SK-N-SH (cell line): Measurements from ENCODE around the gene UBE2S. TPM values are rescaled to one million over a fixed set of nuclear protein-coding genes. Genes with fewer than 3 reads are reported as not detected.
A peak's percentile ranks its signal among the peaks of the same experiment; 100 is the strongest.

Source experiments
- CTCF ChIA-PET: fragments of 300-600, 350-600 bp; formaldehyde crosslinking; extraction: SDS; loops from one replicate; lab custom pipeline; 2021; lab: Yijun Ruan, JAX
- POLR2A ChIA-PET: fragments of 350-600 bp; sonication (Branson Sonifier 250); formaldehyde crosslinking; extraction: SDS; loops from one replicate; lab custom pipeline; 2020; ENCODE audit warnings: antibody characterized with exemption, inconsistent platforms; lab: Yijun Ruan, JAX
- DNase-seq: peaks from one replicate; pipeline ENCODE4 v3.0.0; 2012
- H2AFZ ChIP-seq: fragments of 200-600 bp; sonication (generic); 2 replicates; pipeline ENCODE4 v1.8.1; 2016; ENCODE audit warnings: antibody characterized with exemption, mild to moderate bottlenecking, low read depth
- H3F3A ChIP-seq: fragments of 200-600 bp; sonication (generic); replicated peaks from 2 replicates; pipeline ENCODE3; 2016; ENCODE audit warnings: antibody characterized with exemption, mild to moderate bottlenecking; ENCODE audit not compliant: insufficient read depth
- H3K27ac ChIP-seq, 2 experiments: fragments of 200-500 bp in 1 of 2; fragments of 200-600 bp in 1 of 2; sonication (Bioruptor generic) in 1 of 2; sonication (generic), shearing (Covaris generic) in 1 of 2; 2 replicates each; pipeline versions ENCODE4 v1.5.1 to v1.6.1; 2014 to 2016; ENCODE audit warnings: low read depth in 2 of 2, inconsistent platforms in 1 of 2, low read length in 1 of 2, mild to moderate bottlenecking in 1 of 2, mixed read lengths in 1 of 2
- H3K27me3 ChIP-seq: fragments of 200-600 bp; sonication (generic), shearing (Covaris generic); 2 replicates; pipeline ENCODE4 v1.6.1; 2016; ENCODE audit warnings: mixed run types; ENCODE audit not compliant: insufficient read depth
- H3K36me3 ChIP-seq, 2 experiments: fragments of 200-500 bp in 1 of 2; fragments of 200-600 bp in 1 of 2; sonication (Bioruptor generic) in 1 of 2; sonication (generic) in 1 of 2; replicated peaks in 1 of 2; 2 replicates each; pipeline versions ENCODE3 to v1.5.1; 2014 to 2016; ENCODE audit warnings: low read length in 1 of 2, mild to moderate bottlenecking in 1 of 2; ENCODE audit not compliant: insufficient read depth in 2 of 2, control insufficient read depth in 1 of 2
- H3K4me1 ChIP-seq, 2 experiments: fragments of 200-500 bp in 1 of 2; fragments of 200-600 bp in 1 of 2; sonication (Bioruptor generic) in 1 of 2; sonication (generic), shearing (Covaris generic) in 1 of 2; 2 replicates each; pipeline versions ENCODE4 v1.5.1 to v1.6.1; 2014 to 2016; ENCODE audit warnings: low read depth in 1 of 2, low read length in 1 of 2, mixed run types in 1 of 2; ENCODE audit not compliant: insufficient read depth in 2 of 2, control insufficient read depth in 1 of 2
- H3K4me2 ChIP-seq: fragments of 200-600 bp; sonication (generic), shearing (Covaris generic); 2 replicates; pipeline ENCODE4 v1.6.1; 2017; ENCODE audit warnings: mixed run types
- H3K4me3 ChIP-seq, 2 experiments: fragments of 200-500 bp in 1 of 2; fragments of 200-600 bp in 1 of 2; sonication (Bioruptor generic) in 1 of 2; sonication (generic), shearing (Covaris generic) in 1 of 2; 2 replicates each; pipeline versions ENCODE4 v1.5.1 to v1.8.1; 2014 to 2016; ENCODE audit warnings: low read depth in 2 of 2, inconsistent platforms in 1 of 2, low read length in 1 of 2, mild to moderate bottlenecking in 1 of 2, mixed read lengths in 1 of 2, moderate library complexity in 1 of 2
- H3K79me2 ChIP-seq: fragments of 200-600 bp; sonication (generic); 2 replicates; pipeline ENCODE4 v1.8.1; 2017; ENCODE audit warnings: mild to moderate bottlenecking; ENCODE audit not compliant: insufficient read depth
- H3K9ac ChIP-seq: fragments of 200-600 bp; sonication (generic); 2 replicates; pipeline ENCODE4 v1.6.1; 2017; ENCODE audit warnings: mixed run types
- H3K9me2 ChIP-seq: fragments of 200-600 bp; sonication (generic); 2 replicates; pipeline ENCODE4 v1.6.1; 2017; ENCODE audit warnings: mixed run types
- H3K9me3 ChIP-seq: fragments of 200-600 bp; sonication (generic); 2 replicates; pipeline ENCODE4 v1.6.1; 2017; ENCODE audit warnings: mixed run types, mild to moderate bottlenecking, moderate library complexity
- H4K20me1 ChIP-seq: fragments of 200-600 bp; sonication (generic); 2 replicates; pipeline ENCODE4 v1.6.1; 2017; ENCODE audit warnings: mild to moderate bottlenecking, mixed run types; ENCODE audit not compliant: insufficient read depth
- CHD2 ChIP-seq: fragments of 150-350 bp; IDR thresholded peaks from 2 replicates; pipeline ENCODE4 v1.6.1; 2018; ENCODE audit warnings: low read length; ENCODE audit not compliant: partially characterized antibody
- EZH2phosphoT487 ChIP-seq: fragments of 200-600 bp; sonication (generic); IDR thresholded peaks from 2 replicates; pipeline ENCODE4 v1.6.1; 2017; ENCODE audit warnings: low read depth, mixed run types, mild to moderate bottlenecking, antibody characterized with exemption, moderate library complexity, borderline replicate concordance
- FOSL2 ChIP-seq: IDR thresholded peaks from 2 replicates; pipeline ENCODE4 v1.4.0; 2012; ENCODE audit warnings: low read depth, mild to moderate bottlenecking, moderate library complexity, borderline replicate concordance
- IRF3 ChIP-seq: fragments of 150-350 bp; IDR thresholded peaks from 2 replicates; pipeline ENCODE4 v1.6.1; 2016; ENCODE audit warnings: mild to moderate bottlenecking, low read depth, low read length
- JUND ChIP-seq: IDR thresholded peaks from 2 replicates; pipeline ENCODE4 v1.4.0; 2012
- NFIC ChIP-seq: IDR thresholded peaks from 2 replicates; pipeline ENCODE4 v1.4.0; 2012; ENCODE audit warnings: borderline replicate concordance
- NRF1 ChIP-seq: IDR thresholded peaks from 2 replicates; pipeline ENCODE4 v1.6.1; 2012; ENCODE audit warnings: low read depth, mild to moderate bottlenecking, low read length
- POLR2AphosphoS5 ChIP-seq: IDR thresholded peaks from 2 replicates; pipeline ENCODE4 v1.6.1; 2012; ENCODE audit warnings: low read depth, low read length
- RAD21 ChIP-seq: IDR thresholded peaks from 2 replicates; pipeline ENCODE4 v1.6.1; 2012; ENCODE audit warnings: mild to moderate bottlenecking, low read length
- RXRA ChIP-seq: IDR thresholded peaks from 2 replicates; pipeline ENCODE4 v1.4.0; 2012; ENCODE audit warnings: low read depth, mild to moderate bottlenecking, borderline replicate concordance
- SIN3A ChIP-seq: IDR thresholded peaks from 2 replicates; pipeline ENCODE4 v1.6.1; 2012; ENCODE audit warnings: low read depth, mild to moderate bottlenecking, low read length, moderate library complexity, borderline replicate concordance
- TAF1 ChIP-seq: IDR thresholded peaks from 2 replicates; pipeline ENCODE4 v1.6.1; 2012; ENCODE audit warnings: low read depth, mild to moderate bottlenecking, low read length, moderate library complexity, borderline replicate concordance
- TEAD4 ChIP-seq: IDR thresholded peaks from 2 replicates; pipeline ENCODE4 v1.4.0; 2012; ENCODE audit warnings: mild to moderate bottlenecking, borderline replicate concordance; ENCODE audit not compliant: insufficient read depth
- USF1 ChIP-seq: IDR thresholded peaks from 2 replicates; pipeline ENCODE4 v1.4.0; 2012; ENCODE audit warnings: low read depth, borderline replicate concordance
- YY1 ChIP-seq: IDR thresholded peaks from 2 replicates; pipeline ENCODE4 v1.4.0; 2012; ENCODE audit warnings: low read depth, mild to moderate bottlenecking
- ZBTB33 ChIP-seq: IDR thresholded peaks from 2 replicates; pipeline ENCODE4 v1.4.0; 2012; ENCODE audit warnings: low read depth, borderline replicate concordance
- WGBS: methylation state at CpG from one replicate; pipeline ENCODE4 v1.1.6; 2017; ENCODE audit warnings: low lambda C conversion rate; 5-methylcytosine and 5-hydroxymethylcytosine counted together
- polyA plus RNA-seq, 3 experiments: library from polyadenylated mRNA; depleted of rRNA; stranded (reverse); fragments of >200 nt; gene quantifications; 2 replicates each; pipeline ENCODE4 v1.2.3, GENCODE V29; 2012

The UBE2S gene
- polyA plus RNA-seq, 1 of the 3 experiments (the other 2 are of a cell fraction), result 133 TPM

- Histone ChIP-seq H3K27ac (no peak overlapping the region), H3K4me1 (peaks cover 17 to 18% of the 10 kb centered on the region in 2 experiments; a peak in 3 of 4 replicates)
Observed at GRCh38 chr19:55368106-55368505, 39.5 kb downstream of the UBE2S start.

GRCh38 chr19:55366790-55367189 lies 40.8 kb downstream of the UBE2S start:
- Histone ChIP-seq H3K27me3 (no peaks in the 10 kb centered on the region), H3K9me3 (no peaks in the 10 kb centered on the region), H3K9me2 (no peaks in the 10 kb centered on the region), H3K9ac (no peak overlapping the region), H2AFZ (no peak overlapping the region), H3K4me3 (no peak overlapping the region), H4K20me1 (no peaks in the 10 kb centered on the region), H3K4me2 (no peak overlapping the region), H3F3A (peaks cover 22% of the 10 kb centered on the region), H3K27ac (no peak overlapping the region), H3K36me3 (peaks cover 0 to 4% of the 10 kb centered on the region in 2 experiments), H3K4me1 (peaks cover 6 to 13% of the 10 kb centered on the region in 2 experiments; a peak in 1 of 4 replicates), H3K79me2 (peaks cover 14% of the 10 kb centered on the region)
- TF ChIP-seq TAF1 (no peak), SIN3A (no peak), POLR2AphosphoS5 (no peak), RAD21 (no peak), USF1 (no peak)
- no peak for DNase-seq
- CTCF ChIA-PET, result no interaction called here
- WGBS, result 88% methylated on average over 2 of the region's 3 CpGs
- POLR2A ChIA-PET, result no interaction called here

More at GRCh38 chr19:55368106-55368505, 39.5 kb downstream of the UBE2S start:
- Histone ChIP-seq H3K27me3 (no peaks in the 10 kb centered on the region), H3K9me2 (no peaks in the 10 kb centered on the region), H3K36me3 (peaks cover 0 to 4% of the 10 kb centered on the region in 2 experiments), H4K20me1 (no peaks in the 10 kb centered on the region), H2AFZ (no peak overlapping the region), H3K79me2 (peaks cover 14% of the 10 kb centered on the region), H3K9me3 (no peaks in the 10 kb centered on the region), H3K9ac (no peak overlapping the region), H3K4me3 (no peak overlapping the region), H3K4me2 (0 out of 2 replicates have a peak overlapping the region, but pooled peaks have one; percentile 76), H3F3A (peaks cover 29% of the 10 kb centered on the region)
- CTCF ChIA-PET, result interaction anchor here (1.1 to 2.5 kb wide), 6 partner anchors 16 to 281 kb away, joined by 3 to 10 read pairs (median 6); partner anchors contain the start of genes KMT5C and TMEM238
- 86% methylated on average over 9 of the region's 16 CpGs for WGBS
- POLR2A ChIA-PET, result interaction anchor here (0.7 to 2.8 kb wide), 2 partner anchors 15 to 39 kb away, joined by 3 to 14 read pairs; partner anchors contain the start of genes TMEM238 and UBE2S
- TF ChIP-seq FOSL2 (no peak), YY1 (no peak), RXRA (no peak), IRF3 (no peak), JUND (no peak), CHD2 (no peak), NFIC (no peak), TEAD4 (no peak), EZH2phosphoT487 (no peak), SIN3A (no peak), ZBTB33 (no peak), NRF1 (no peak)
- DNase-seq, result no peak
